COLO829 (cell line): Measurements from ENCODE around the gene GNB5.
"Not testable (repeated sequence)": the region's sequence is repeated elsewhere in the genome, so short reads cannot be mapped to it uniquely, and the experiment has no call there.

ENCODE experiments used
- DNase-seq: peaks from one replicate; pipeline ENCODE4 v3.0.0; 2012; ENCODE audit warnings: low spot score

GNB5 gene

DNA sequence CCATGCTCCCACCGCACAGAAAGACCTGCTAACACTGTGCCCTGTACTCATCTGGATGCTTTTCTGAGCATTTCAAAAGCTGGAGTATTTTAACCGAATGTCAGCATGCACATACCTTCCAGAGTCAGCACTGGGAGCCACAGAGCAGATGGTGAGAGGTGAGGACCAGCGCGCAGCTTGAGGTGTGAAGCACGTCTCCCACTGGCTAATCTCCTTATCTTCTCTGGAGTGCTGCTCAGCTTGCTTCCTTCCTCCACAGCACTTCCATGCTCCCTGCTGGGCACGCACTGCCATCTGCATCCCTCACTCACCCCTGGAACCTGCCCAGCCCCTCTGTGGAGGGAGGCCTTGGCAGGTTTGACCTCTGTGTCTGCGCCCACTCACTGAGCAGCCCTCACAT lies at the start of gene GNB5:
TSS of gene GNB5 (minus strand) at position 186 of the 400 bp plus-strand sequence. CDS start 6,716 bp downstream, outside the sequence.
- DNase-seq = no peak

DNA sequence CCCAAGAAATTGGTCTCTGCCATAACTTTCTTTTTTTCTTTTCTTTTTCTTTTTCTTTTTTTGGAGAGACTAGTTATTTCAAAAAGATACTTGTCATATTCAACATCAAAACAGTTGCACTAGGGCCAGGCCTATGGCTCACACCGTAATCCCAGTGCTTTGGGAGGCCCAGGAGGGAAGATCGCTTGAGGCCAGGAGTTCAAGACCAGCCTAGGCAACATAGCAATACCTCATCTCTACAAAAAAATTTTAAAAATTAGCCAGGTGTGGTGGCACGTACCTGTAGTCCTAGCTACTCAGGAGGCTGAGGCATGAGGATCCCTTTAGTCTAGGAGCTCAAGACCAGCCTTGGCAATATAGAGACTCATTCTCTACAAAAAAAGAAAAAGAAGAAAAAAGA lies 49.0 kb upstream of the GNB5 start:
- DNase-seq = no peak

- not testable (repeated sequence) for DNase-seq
Observed at GRCh38 chr15:52238989-52239525, 47.9 kb upstream of the GNB5 start.

DNA sequence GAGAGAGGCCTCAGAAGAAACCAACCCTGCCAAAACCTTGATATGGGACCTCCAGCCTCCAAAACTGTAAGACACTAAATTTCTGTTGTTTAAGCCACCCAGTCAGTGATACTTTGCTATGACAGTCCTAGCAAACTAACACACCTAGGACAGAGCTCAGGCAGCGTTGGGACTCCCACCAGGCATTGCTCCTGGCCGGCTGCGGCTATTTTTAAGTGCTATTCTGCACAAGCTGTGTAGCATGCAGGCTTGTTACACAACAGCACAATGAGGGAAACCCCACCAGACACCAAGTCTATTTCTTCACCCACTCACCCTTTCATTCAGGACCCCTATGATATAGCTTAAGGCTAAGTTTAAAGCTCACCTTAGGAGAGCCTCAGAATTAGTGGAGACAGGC lies 47.0 kb upstream of the GNB5 start:
- DNase-seq = no peak

DNA sequence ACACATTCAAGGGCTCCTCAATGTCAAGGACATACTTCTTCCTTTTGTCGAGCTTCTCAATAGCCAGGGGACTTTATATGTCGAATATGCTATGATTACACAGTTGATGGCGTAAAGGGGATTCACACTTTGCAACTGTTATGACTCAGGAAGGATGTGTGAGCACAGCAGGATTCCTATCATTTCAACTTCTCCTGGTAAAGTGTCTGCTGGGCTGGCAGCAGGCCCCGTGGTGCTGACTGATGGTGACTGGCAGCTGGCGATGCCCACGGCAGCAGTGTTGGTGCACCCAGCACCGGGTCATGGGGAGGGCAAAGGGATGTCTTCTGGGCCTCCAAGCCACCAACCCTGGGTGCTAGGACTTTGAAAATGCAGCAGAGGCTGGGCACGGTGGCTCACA lies 44.8 kb upstream of the GNB5 start:
- DNase-seq = no peak

- no peak for DNase-seq
Observed at GRCh38 chr15:52234596-52235541, 43.7 kb upstream of the GNB5 start.

- no peak for DNase-seq
Observed at GRCh38 chr15:52233405-52233804, 42.2 kb upstream of the GNB5 start.

GRCh38 chr15:52232327-52232726 lies 41.1 kb upstream of the GNB5 start:
- DNase-seq = no peak

- no peak for DNase-seq
Observed at GRCh38 chr15:52230073-52230472, 38.9 kb upstream of the GNB5 start.

GRCh38 chr15:52228921-52229320 lies 37.7 kb upstream of the GNB5 start:
- no peak for DNase-seq

DNA sequence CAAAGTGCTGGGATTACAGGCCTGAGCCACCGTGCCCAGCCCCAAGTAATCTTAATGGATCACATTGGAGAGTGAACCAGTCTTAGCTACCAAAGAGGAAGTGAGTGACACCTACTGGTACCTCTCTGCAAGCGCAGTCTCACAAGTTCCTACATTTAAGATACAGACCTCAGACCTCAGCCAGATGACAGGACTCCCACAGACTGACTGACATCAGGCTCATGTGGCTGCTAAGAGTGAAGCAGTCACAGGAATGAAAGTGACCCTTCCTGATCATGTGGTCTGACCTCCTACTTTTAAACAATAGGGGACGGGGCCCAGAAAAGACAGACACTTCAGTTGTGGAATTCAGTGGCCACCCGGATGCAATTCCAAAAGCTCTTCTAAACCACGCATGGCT lies 36.3 kb upstream of the GNB5 start:
- DNase-seq = peak; percentile 63

- no peak for DNase-seq
Observed at GRCh38 chr15:52225230-52225629, 34.0 kb upstream of the GNB5 start.

GRCh38 chr15:52224211-52224610 lies 33.0 kb upstream of the GNB5 start:
- DNase-seq = no peak

DNA sequence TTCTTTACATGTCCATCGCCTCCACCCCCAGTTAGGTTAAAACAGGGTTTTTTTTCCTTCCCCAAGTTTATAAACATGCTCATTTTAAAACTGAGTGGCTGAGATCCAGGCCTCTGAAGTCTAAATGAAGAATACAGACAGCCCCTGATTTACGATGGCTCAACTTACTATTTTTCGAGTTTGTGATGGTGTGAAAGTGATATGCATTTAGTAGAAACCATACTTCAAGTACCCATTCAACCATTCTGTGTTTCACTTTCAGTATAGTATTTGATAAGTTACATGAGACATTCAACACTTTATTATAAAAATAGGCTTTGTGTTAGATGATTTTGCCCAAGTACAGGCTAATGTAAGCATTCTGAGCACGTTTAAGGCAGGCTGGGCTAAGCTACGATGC lies 30.5 kb upstream of the GNB5 start:
- DNase-seq = no peak

- no peak for DNase-seq
Observed at GRCh38 chr15:52220937-52221660, 29.9 kb upstream of the GNB5 start.

DNA sequence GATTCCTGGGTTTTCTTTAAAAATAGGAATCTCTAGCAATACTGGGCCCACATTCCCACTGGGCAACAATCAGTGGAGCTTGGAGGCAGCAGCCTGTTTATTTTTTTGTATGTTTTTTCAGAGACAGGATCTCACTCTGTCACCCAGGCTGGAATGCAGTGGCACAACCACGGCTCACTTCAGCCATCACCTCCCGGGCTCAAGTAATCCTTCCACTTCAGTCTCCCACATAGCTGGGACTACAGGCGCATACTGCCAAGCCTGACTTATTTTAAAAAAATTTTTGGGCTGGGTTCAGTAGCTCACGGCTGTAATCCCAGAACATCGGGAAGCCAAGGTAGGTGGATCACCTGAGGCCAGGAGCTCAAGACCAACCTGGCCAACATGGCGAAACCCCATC lies 29.1 kb upstream of the GNB5 start:
- no peak for DNase-seq

DNA sequence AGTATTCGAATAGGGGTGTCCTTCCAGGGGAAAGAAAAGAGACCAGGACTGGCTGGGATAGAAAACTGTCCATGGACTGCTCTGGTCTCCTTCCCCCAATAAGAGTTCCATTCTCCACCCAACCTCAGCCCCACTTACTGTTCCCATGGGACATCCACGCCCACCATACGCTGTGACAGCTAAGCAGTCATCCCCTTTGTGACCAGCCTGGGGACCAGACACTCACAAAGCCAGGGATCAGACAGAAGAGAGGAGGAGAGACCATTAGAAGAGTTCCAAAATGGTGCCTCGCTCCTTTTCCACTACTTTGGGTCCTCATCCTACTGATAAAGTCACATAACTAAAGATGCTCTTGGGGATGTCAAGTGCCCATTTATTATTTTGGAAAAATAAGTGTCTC lies 27.6 kb upstream of the GNB5 start:
- no peak for DNase-seq

GRCh38 chr15:52218371-52218770 lies 27.2 kb upstream of the GNB5 start:
- DNase-seq = no peak

GRCh38 chr15:52217186-52217585 lies 26.0 kb upstream of the GNB5 start:
- no peak for DNase-seq

GRCh38 chr15:52214553-52214952 lies 23.4 kb upstream of the GNB5 start:
- no peak for DNase-seq

GRCh38 chr15:52213206-52213605 lies 22.0 kb upstream of the GNB5 start:
- DNase-seq = peak; percentile 35

- peak; percentile 68 for DNase-seq
Observed at GRCh38 chr15:52208306-52208946, 17.2 kb upstream of the GNB5 start.
